Small intestine (tissue), 7 donors: ENCODE measurements around the gene STARD3. TPM values are rescaled to one million over a fixed set of nuclear protein-coding genes. Genes with fewer than 3 reads are reported as not detected.
"Not testable (repeated sequence)": the region's sequence is repeated elsewhere in the genome, so short reads cannot be mapped to it uniquely, and the experiment has no call there.

Source experiments
- DNase-seq, 2 donors: peaks; one replicate each; pipeline versions ENCODE4 v3.0.0 to v3.0.0-alpha.2; 2013
- FAIRE-seq: peaks from 2 replicates; lab custom pipeline; 2012; peaks lifted over from hg19 to GRCh38; lab: Jason Lieb, UNC
- H3K27ac ChIP-seq, 3 donors: one replicate each; pipeline ENCODE4 v1.5.1; 2013; ENCODE audit warnings: low read length in 2 of 3, mild to moderate bottlenecking in 2 of 3, control low read depth in 1 of 3, inconsistent platforms in 1 of 3, low read depth in 1 of 3, moderate library complexity in 1 of 3
- H3K27me3 ChIP-seq, 3 donors: one replicate each; pipeline ENCODE4 v1.6.1; 2013; ENCODE audit warnings: low read length in 3 of 3, inconsistent platforms in 1 of 3; ENCODE audit not compliant: control insufficient read depth in 3 of 3, insufficient read depth in 3 of 3
- H3K36me3 ChIP-seq, 3 donors: one replicate each; pipeline ENCODE4 v1.6.1; 2013; ENCODE audit warnings: low read length in 3 of 3, inconsistent platforms in 1 of 3, low read depth in 1 of 3, mild to moderate bottlenecking in 1 of 3, moderate library complexity in 1 of 3; ENCODE audit not compliant: control insufficient read depth in 3 of 3, insufficient read depth in 2 of 3
- H3K4me1 ChIP-seq, 3 donors: one replicate each; pipeline ENCODE4 v1.6.1; 2013; ENCODE audit warnings: low read length in 2 of 3, inconsistent platforms in 1 of 3, low read depth in 1 of 3, mild to moderate bottlenecking in 1 of 3, moderate library complexity in 1 of 3; ENCODE audit not compliant: control insufficient read depth in 3 of 3, insufficient read depth in 2 of 3
- H3K4me3 ChIP-seq, 3 donors: one replicate each; pipeline ENCODE4 v1.5.1; 2013; ENCODE audit warnings: low read length in 3 of 3, control low read depth in 1 of 3, inconsistent platforms in 1 of 3, low read depth in 1 of 3, mild to moderate bottlenecking in 1 of 3, moderate library complexity in 1 of 3
- H3K9me3 ChIP-seq, 2 donors: one replicate each; pipeline ENCODE4 v1.6.1; 2013; ENCODE audit warnings: low read depth in 1 of 2, low read length in 1 of 2; ENCODE audit not compliant: control insufficient read depth in 2 of 2, insufficient read depth in 1 of 2
- WGBS, 3 donors: extraction: QIAGEN DNeasy Blood & Tissue Kit; methylation state at CpG; one replicate each; pipeline ENCODE4 v1.1.7; 2013; 5-methylcytosine and 5-hydroxymethylcytosine counted together
- polyA plus RNA-seq, 4 donors: library from polyadenylated mRNA; stranded (reverse) in 3 of 4; unstranded in 1 of 4; fragments of 200-250 nt in 3 of 4; fragments of 120-200 nt in 1 of 4; gene quantifications; one replicate each; pipeline versions ENCODE4 v1.2.1 to v1.2.3, GENCODE V29; 2013
- donor health status: healthy with polysubstance abuse.
- donor health status: control.
- donor health status: control.
- donor health status: Bipolar disorder and iron deficiency.
- donor health status: healthy.

Gene STARD3
- polyA plus RNA-seq, 4 donors, result 56.0 to 80.2 (median 67.6) TPM

DNA sequence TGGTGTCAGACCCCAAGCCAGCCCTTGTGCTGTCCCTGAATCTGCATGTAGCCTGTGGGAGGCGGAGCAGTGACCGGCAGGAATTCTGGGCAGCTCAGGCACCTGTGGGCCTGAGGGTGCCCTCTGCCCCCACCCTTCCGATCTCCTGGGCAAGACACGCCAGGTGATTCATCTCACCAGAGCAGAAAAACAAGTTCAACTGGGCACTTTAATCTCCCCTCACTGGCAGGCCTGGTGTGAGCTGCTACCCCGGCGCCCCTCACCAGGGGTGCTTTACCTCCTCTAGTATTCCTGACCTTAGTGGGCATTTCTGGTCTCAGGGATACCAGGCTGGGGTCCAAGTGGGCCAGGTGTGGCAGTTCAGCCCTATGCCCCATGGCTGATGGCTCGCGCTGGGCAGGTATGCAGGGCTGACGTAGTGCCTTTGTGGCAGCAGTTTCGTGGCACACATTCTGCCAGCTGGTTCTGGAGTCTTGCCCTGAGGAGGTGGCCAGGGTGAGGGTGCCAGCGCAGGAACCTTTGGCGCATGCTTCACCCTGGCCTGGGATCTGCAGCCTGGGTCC lies 68.9 kb downstream of the STARD3 start:
- WGBS, 3 donors, result 13 to 66% (median 40%) methylated on average over 12 of the region's 12 CpGs
- peaks cover 3 to 88% (median 6%) of the 10 kb centered on the region in 3 donors for H3K36me3 ChIP-seq
- H3K27ac ChIP-seq, result peak overlapping the region; percentile 42 to 81 (median 76)
- DNase-seq, result peak; percentile 60 to 93
- H3K27me3 ChIP-seq, result no peaks in the 10 kb centered on the region
- H3K9me3 ChIP-seq, result no peaks in the 10 kb centered on the region
- H3K4me1 ChIP-seq, result peaks cover 9 to 47% (median 14%) of the 10 kb centered on the region in 3 donors
- FAIRE-seq, result no peak
- H3K4me3 ChIP-seq, result no peak overlapping the region

DNA sequence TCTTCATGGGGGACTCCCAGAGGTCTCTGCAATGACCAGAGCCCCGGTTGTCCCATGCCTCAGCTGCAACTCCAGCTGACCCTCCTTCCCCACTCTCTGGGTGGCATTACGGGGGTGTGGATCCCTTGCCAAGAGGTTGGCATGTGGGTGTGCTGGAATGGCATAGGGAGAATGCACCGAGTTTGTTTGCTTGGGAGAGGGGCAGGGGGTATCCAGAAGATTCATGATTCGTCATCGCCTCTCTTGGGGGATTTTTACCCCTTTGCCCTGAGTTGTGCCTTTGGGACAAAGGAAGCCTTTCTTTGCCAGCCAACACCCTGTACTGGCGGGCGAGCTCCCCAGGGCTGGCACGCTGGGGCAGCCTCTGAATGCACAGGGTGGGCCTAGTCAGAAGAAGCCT lies 69.4 kb downstream of the STARD3 start:
- peaks cover 4 to 93% (median 6%) of the 10 kb centered on the region in 3 donors for H3K36me3 ChIP-seq
- no peak overlapping the region for H3K4me3 ChIP-seq
- H3K4me1 ChIP-seq, result peaks cover 9 to 47% (median 14%) of the 10 kb centered on the region in 3 donors
- no peaks in the 10 kb centered on the region for H3K9me3 ChIP-seq
- H3K27ac ChIP-seq, result peak overlapping the region in 2 of 3 donors; percentile 76 to 81
- no peaks in the 10 kb centered on the region for H3K27me3 ChIP-seq
- WGBS, 3 donors, result 16 to 59% (median 38%) methylated on average over 8 of the region's 8 CpGs
- DNase-seq (no peak), FAIRE-seq (no peak)

DNA sequence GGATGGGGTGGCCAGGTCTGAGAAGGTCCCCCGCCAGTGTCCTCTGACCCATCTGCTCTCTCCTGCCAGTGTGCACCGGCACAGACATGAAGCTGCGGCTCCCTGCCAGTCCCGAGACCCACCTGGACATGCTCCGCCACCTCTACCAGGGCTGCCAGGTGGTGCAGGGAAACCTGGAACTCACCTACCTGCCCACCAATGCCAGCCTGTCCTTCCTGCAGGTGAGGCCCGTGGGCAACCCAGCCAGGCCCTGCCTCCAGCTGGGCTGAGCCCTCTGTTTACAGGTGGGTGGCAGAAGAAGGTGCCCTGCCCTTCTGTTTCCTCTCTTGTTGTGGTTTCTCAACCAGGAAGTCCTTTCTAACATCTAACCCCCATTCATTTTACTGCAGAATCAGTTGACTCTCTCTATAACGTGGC lies 70.0 kb downstream of the STARD3 start:
- FAIRE-seq (no peak), DNase-seq (no peak)
- peaks cover 5 to 95% (median 6%) of the 10 kb centered on the region in 3 donors for H3K36me3 ChIP-seq
- H3K4me3 ChIP-seq, result no peak overlapping the region
- no peaks in the 10 kb centered on the region for H3K9me3 ChIP-seq
- H3K4me1 ChIP-seq, result peaks cover 9 to 44% (median 14%) of the 10 kb centered on the region in 3 donors
- peak overlapping the region in 2 of 3 donors; percentile 76 to 81 for H3K27ac ChIP-seq
- 15 to 65% (median 44%) methylated on average over 7 of the region's 7 CpGs for WGBS, 3 donors
- H3K27me3 ChIP-seq, result no peaks in the 10 kb centered on the region

DNA sequence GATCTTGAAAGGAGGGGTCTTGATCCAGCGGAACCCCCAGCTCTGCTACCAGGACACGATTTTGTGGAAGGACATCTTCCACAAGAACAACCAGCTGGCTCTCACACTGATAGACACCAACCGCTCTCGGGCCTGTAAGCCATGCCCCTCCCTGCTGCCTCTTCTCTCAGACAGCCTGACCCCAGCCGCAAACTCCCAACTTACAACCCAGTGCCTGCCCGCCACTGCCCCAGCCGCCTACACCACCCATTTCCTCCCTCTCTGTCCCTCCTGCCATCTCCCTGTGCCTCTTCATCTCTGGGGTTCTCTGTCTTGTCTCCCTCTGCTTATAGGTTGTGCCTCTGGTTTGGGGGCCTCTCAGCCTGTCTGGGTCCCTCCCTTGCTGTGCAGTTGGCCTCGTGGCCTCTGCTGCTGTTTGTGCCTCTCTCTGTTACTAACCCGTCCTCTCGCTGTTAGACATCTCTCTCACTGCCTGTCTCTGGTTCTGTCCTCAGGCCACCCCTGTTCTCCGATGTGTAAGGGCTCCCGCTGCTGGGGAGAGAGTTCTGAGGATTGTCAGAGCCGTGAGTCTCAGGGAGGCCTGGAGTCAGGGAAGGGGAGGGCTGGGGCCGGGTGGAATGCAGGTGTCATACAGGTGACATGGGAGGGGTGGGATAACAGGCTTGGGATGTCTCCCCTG lies 72.5 kb downstream of the STARD3 start:
- H3K27me3 ChIP-seq, result no peaks in the 10 kb centered on the region
- DNase-seq (no peak), FAIRE-seq (no peak)
- peaks cover 10 to 95% (median 11%) of the 10 kb centered on the region in 3 donors for H3K36me3 ChIP-seq
- H3K4me1 ChIP-seq, result peaks cover 6 to 22% (median 10%) of the 10 kb centered on the region in 3 donors
- no peaks in the 10 kb centered on the region for H3K9me3 ChIP-seq
- H3K27ac ChIP-seq, result no peak overlapping the region
- H3K4me3 ChIP-seq, result no peak overlapping the region
- 84 to 85% (median 85%) methylated on average over 14 of the region's 14 CpGs for WGBS, 3 donors

DNA sequence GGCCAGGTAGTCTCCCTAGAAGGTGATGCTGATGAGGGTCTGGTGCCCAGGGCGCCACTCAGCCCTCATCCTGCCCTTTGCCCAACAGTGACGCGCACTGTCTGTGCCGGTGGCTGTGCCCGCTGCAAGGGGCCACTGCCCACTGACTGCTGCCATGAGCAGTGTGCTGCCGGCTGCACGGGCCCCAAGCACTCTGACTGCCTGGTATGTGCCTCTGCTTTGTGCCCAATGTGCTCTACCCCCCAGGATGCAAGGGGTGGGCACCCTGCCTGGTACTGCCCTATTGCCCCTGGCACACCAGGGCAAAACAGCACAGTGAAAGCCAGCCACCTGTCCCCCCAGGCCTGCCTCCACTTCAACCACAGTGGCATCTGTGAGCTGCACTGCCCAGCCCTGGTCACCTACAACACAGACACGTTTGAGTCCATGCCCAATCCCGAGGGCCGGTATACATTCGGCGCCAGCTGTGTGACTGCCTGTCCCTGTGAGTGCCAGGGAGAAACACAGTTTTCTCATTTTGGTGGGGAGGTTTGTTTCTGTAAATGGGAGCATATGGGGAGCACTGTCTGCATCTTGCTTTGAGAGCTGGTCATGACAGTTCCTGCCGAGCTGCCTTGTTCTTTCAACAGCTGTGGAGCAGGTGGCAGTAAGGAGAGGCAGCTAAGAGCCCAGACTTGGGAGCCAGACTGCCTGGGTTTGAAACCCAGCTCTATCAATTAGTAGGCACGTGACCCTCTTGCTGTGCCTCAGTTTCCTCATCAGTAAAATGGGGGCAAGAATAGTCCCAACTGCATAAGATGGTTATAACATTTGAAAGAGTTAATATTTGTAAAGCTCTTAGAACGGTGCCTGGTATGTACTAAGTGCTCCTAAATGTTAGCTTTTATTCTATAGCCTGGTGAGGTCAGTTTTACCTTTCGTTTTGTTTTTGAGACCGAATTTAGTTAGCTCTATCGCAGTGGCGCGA lies 73.3 kb downstream of the STARD3 start:
- Histone ChIP-seq H3K4me3 (no peak overlapping the region), H3K9me3 (no peaks in the 10 kb centered on the region), H3K27ac (no peak overlapping the region), H3K36me3 (peaks cover 10 to 94% (median 15%) of the 10 kb centered on the region in 3 donors), H3K27me3 (no peaks in the 10 kb centered on the region), H3K4me1 (peaks cover 3 to 15% (median 3%) of the 10 kb centered on the region in 3 donors)
- FAIRE-seq (no peak), DNase-seq (no peak)
- WGBS, 3 donors, result 85 to 88% (median 85%) methylated on average over 19 to 20 of the region's 20 CpGs

DNA sequence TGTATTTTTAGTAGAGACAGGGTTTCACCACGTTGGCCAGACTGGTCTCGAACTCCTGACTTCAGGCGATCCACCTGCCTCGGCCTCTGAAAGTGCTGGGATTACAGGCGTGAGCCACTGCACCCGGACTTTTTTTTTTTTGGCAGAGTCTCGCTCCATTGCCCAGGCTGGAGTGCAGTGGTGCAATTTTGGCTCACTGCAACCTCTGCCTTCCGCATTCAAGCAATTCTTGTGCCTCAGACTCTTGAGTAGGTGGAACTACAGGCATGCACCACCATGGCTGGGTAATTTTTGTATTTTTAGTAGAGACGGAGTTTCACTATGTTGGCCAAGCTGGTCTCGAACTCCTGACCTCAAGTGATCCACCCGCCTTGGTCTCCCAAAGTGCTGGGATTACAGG lies 74.1 kb downstream of the STARD3 start:
- not testable (repeated sequence) for H3K27ac ChIP-seq, DNase-seq, H3K4me3 ChIP-seq, FAIRE-seq, H3K4me1 ChIP-seq, H3K9me3 ChIP-seq, H3K27me3 ChIP-seq
- WGBS, 3 donors, result 87 to 90% (median 89%) methylated on average over 11 of the region's 11 CpGs
- H3K36me3 ChIP-seq, result peaks cover 10 to 94% (median 19%) of the 10 kb centered on the region in 3 donors

DNA sequence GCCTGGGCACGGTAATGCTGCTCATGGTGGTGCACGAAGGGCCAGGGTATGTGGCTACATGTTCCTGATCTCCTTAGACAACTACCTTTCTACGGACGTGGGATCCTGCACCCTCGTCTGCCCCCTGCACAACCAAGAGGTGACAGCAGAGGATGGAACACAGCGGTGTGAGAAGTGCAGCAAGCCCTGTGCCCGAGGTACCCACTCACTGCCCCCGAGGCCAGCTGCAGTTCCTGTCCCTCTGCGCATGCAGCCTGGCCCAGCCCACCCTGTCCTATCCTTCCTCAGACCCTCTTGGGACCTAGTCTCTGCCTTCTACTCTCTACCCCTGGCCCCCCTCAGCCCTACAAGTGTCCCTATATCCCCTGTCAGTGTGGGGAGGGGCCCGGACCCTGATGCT lies 74.9 kb downstream of the STARD3 start:
- WGBS, 3 donors, result 90 to 92% (median 90%) methylated on average over 9 to 10 of the region's 10 CpGs
- no peak for DNase-seq
- H3K4me3 ChIP-seq, result no peak overlapping the region

More for the DNA sequence above, 74.9 kb downstream of the STARD3 start:
- peaks cover 0 to 1% (median 0%) of the 10 kb centered on the region in 3 donors for H3K4me1 ChIP-seq
- no peaks in the 10 kb centered on the region for H3K27me3 ChIP-seq
- peaks cover 10 to 94% (median 19%) of the 10 kb centered on the region in 3 donors for H3K36me3 ChIP-seq
- no peaks in the 10 kb centered on the region for H3K9me3 ChIP-seq
- H3K27ac ChIP-seq, result no peak overlapping the region
- no peak for FAIRE-seq
